ENCODE data around the gene BABAM2.

Gene BABAM2

GRCh38 chr2:28287256-28287915 is 396.9 kb downstream of the BABAM2 start:
- no peak for DNase-seq (ENCODE audit: insufficient read length, low spot score)

DNA sequence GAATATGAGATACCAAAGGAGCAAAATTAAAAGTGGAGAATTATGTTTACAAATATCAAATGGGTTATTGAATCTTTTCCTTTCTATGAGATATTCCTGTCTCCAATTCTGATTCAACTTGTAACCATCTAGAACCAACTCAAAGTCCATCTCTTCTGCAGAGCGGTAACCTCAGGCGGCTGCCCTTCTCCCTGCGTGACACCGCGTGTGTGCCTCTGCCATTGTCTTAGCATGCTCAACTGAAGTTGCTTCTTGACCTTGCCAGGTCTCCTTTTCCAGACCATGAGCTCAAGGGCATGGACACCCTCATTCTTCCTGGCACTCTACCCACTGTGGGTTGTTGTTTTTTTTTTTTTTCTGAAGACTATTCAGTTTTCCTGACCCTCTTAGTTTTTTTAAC is 398.1 kb downstream of the BABAM2 start:
- no peak for TF ChIP-seq CTCF (IDR thresholded peaks at IDR 0.05; ENCODE audit: insufficient read depth, missing control alignments)
- FAIRE-seq (no peak), DNase-seq (ENCODE audit: insufficient read length, low spot score) (no peak)

More at GRCh38 chr2:28287256-28287915, 396.9 kb downstream of the BABAM2 start:
- TF ChIP-seq CTCF (IDR thresholded peaks at IDR 0.05; ENCODE audit: insufficient read depth, missing control alignments), result no peak
- no peak for FAIRE-seq

- FAIRE-seq, result no peak
- DNase-seq (ENCODE audit: insufficient read length, low spot score), result no peak
- no peak for TF ChIP-seq CTCF (IDR thresholded peaks at IDR 0.05; ENCODE audit: insufficient read depth, missing control alignments)
These were observed 401.4 kb downstream of the BABAM2 start for GRCh38 chr2:28291811-28292440.

GRCh38 chr2:28292491-28292890 is 402.0 kb downstream of the BABAM2 start:
- no peak for TF ChIP-seq CTCF (IDR thresholded peaks at IDR 0.05; ENCODE audit: insufficient read depth, missing control alignments)
- FAIRE-seq (no peak), DNase-seq (ENCODE audit: insufficient read length, low spot score) (no peak)

GRCh38 chr2:28293416-28293815 is 402.9 kb downstream of the BABAM2 start:
- no peak for TF ChIP-seq CTCF (IDR thresholded peaks at IDR 0.05; ENCODE audit: insufficient read depth, missing control alignments)
- DNase-seq (ENCODE audit: insufficient read length, low spot score), result no peak
- FAIRE-seq, result no peak

DNA sequence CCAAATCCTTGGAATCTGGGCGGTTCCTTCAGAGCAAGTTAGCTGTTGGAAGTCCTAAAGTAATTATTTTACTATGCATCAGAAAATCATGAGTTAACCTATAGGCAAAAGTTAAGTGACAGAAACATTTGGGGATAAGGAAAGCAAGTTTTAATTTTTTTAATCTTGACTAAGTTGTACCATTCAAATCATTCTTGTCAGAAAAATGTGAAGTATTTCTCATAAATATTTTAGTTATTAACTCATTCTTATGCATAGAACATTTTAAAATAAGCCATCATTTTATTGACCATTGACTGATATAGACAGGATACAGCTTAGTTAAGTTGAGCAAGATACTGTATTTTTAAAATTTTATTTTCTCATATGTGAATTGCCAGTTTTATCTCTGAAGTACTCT is 403.9 kb downstream of the BABAM2 start:
- DNase-seq (ENCODE audit: insufficient read length, low spot score) (no peak), FAIRE-seq (no peak)
- no peak for TF ChIP-seq CTCF (IDR thresholded peaks at IDR 0.05; ENCODE audit: insufficient read depth, missing control alignments)

DNA sequence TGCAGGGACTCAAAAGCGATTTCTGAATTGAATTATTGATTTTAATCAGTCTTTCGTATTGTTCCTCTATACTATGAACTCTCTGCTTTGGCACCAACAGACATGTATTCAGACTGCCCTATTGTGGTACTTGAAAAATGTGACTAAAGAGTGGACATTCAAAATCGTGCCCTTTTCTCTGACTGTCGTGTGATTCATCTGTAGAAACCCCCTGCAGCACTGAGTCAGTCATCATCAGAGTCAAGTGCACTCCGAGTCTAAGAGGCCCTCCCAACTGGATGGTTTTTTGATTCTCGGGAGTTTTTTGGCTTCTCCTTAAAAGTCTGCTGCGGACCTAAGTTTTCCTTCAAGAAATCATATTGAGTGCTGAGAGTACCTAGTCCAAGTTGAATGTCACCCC is 405.7 kb downstream of the BABAM2 start:
- FAIRE-seq, result no peak
- TF ChIP-seq CTCF (IDR thresholded peaks at IDR 0.05; ENCODE audit: insufficient read depth, missing control alignments), result no peak
- DNase-seq (ENCODE audit: insufficient read length, low spot score), result no peak
